Measurements from ENCODE around the gene CAPN15. TPM values are rescaled to one million over a fixed set of nuclear protein-coding genes. Genes with fewer than 3 reads are reported as not detected.

CAPN15 gene
- total and polyA plus RNA-seq, 9 of the 15 experiments (the other 6 are each of a cell fraction or from before 2014, with no cell fraction given): 0.62 to 111 (median 14.2) TPM

- peak; percentile 91 for TF ChIP-seq ZBTB40 (IDR thresholded peaks at IDR 0.05)
- no peak for TF ChIP-seq ZBTB40 (CRISPR knock-in tag; IDR thresholded peaks at IDR 0.05)
- TF ChIP-seq ZBTB1 (CRISPR knock-in tag; IDR thresholded peaks at IDR 0.05; ENCODE audit: borderline replicate concordance, low read depth): peak; percentile 41; the same call in 1 of the 2 replicates
- no peak for TF ChIP-seq MECOM (CRISPR knock-in tag; IDR thresholded peaks at IDR 0.05)
- TF ChIP-seq, protein P1, sequence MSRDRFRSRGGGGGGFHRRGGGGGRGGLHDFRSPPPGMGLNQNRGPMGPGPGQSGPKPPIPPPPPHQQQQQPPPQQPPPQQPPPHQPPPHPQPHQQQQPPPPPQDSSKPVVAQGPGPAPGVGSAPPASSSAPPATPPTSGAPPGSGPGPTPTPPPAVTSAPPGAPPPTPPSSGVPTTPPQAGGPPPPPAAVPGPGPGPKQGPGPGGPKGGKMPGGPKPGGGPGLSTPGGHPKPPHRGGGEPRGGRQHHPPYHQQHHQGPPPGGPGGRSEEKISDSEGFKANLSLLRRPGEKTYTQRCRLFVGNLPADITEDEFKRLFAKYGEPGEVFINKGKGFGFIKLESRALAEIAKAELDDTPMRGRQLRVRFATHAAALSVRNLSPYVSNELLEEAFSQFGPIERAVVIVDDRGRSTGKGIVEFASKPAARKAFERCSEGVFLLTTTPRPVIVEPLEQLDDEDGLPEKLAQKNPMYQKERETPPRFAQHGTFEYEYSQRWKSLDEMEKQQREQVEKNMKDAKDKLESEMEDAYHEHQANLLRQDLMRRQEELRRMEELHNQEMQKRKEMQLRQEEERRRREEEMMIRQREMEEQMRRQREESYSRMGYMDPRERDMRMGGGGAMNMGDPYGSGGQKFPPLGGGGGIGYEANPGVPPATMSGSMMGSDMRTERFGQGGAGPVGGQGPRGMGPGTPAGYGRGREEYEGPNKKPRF (IDR thresholded peaks at IDR 0.05; ENCODE audit: low read depth, low read length): no peak
- no peak for TF ChIP-seq CBFA2T3 (IDR thresholded peaks at IDR 0.05)
- TF ChIP-seq NONO (IDR thresholded peaks at IDR 0.05; ENCODE audit: low read depth in 2 of 2, low read length in 1 of 2): peak in 1 of 2 experiments; percentile 67; a peak in 3 of 4 replicates
- no peak for TF ChIP-seq IRF9 (tag; IDR thresholded peaks at IDR 0.05)
- TF ChIP-seq MEF2D (tag; conservative IDR thresholded peaks at IDR 0.05; ENCODE audit: low read depth): no peak
- peak; percentile 93 for TF ChIP-seq ZFX (CRISPR knock-in tag; IDR thresholded peaks at IDR 0.05)
- no peak for TF ChIP-seq ZNF511 (CRISPR knock-in tag; IDR thresholded peaks at IDR 0.05)
- TF ChIP-seq SNIP1 (IDR thresholded peaks at IDR 0.05; ENCODE audit: low read depth): no peak
- no peak for TF ChIP-seq SPI1 (IDR thresholded peaks at IDR 0.05; ENCODE audit: borderline replicate concordance, low read depth, low read length)
- no peak for TF ChIP-seq NFRKB (IDR thresholded peaks at IDR 0.05; ENCODE audit: low read depth)
These were observed at the start of gene CAPN15 (continued) for GRCh38 chr16:527015-527903.

All from K562 (cell line).